ENCODE results near the gene FANCI. TPM values are rescaled to one million over a fixed set of nuclear protein-coding genes. Genes with fewer than 3 reads are reported as not detected.
"Not testable (repeated sequence)": the region's sequence is repeated elsewhere in the genome, so short reads cannot be mapped to it uniquely, and the experiment has no call there.

The FANCI gene
- total and polyA plus RNA-seq, 5 donors = 1.1 to 4.6 (median 4.0) TPM

DNA sequence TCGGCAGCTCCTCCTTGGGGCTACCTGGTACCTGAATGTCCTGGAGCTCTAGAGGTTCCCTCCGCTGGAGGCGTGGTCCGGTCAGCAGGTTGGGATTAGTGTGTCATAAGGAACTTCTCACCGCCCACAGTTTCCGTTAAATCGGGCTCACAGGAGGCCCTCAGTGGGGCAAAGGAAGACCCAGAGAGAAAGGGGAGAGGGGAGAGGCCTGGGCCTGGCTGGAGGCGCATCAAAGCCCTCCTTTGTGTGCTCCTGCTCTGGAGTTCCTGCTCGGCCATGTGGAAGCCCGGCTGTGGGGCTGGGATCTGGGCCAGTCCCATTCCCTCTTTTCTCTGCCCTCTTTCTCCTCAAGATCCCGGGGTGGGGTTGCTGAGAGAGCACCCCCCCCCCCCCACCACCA is 22.2 kb upstream of the FANCI start, which contains the start of gene RLBP1:
TSS of gene RLBP1 (minus strand) at position 37 of the 400 bp plus-strand sequence. CDS start 2,604 bp downstream, outside the sequence.
- Histone ChIP-seq H3K4me3 (ENCODE audit: low read length) (no peak within 1 kb of the TSS), H3K27ac (ENCODE audit: low read length) (no peak within 1 kb of the TSS), H3K27me3 (ENCODE audit: control insufficient read depth, insufficient read depth) (no peaks in the 10 kb centered on the region), H3K4me1 (ENCODE audit: control insufficient read depth, insufficient read depth, low read length) (no peaks in the 10 kb centered on the region), H3K9me3 (ENCODE audit: control insufficient read depth, low read length) (no peaks in the 10 kb centered on the region)
- DNase-seq = peak in 1 of 3 donors; percentile 48
- 66% methylated on average over 11 of the region's 11 CpGs for WGBS
- intact Hi-C loops (cut with DNase I) = no loop called here
- no peak for ATAC-seq

- Histone ChIP-seq H3K9me3 (ENCODE audit: control insufficient read depth, low read length) (no peaks in the 10 kb centered on the region), H3K4me1 (ENCODE audit: control insufficient read depth, insufficient read depth, low read length) (no peaks in the 10 kb centered on the region), H3K4me3 (ENCODE audit: low read length) (no peak overlapping the region), H3K27me3 (ENCODE audit: control insufficient read depth, insufficient read depth) (no peaks in the 10 kb centered on the region), H3K27ac (ENCODE audit: low read length) (no peak overlapping the region)
- DNase-seq (no peak), ATAC-seq (no peak)
- intact Hi-C loops (cut with DNase I) = no loop called here
- 92% methylated on average over 5 of the region's 5 CpGs for WGBS
Observed at GRCh38 chr15:89225588-89225987, 18.2 kb upstream of the FANCI start.

- Histone ChIP-seq H3K9me3 (ENCODE audit: control insufficient read depth, low read length) (no peaks in the 10 kb centered on the region), H3K4me1 (ENCODE audit: control insufficient read depth, insufficient read depth, low read length) (no peaks in the 10 kb centered on the region), H3K27ac (ENCODE audit: low read length) (no peak overlapping the region), H3K27me3 (ENCODE audit: control insufficient read depth, insufficient read depth) (no peaks in the 10 kb centered on the region), H3K4me3 (ENCODE audit: low read length) (no peak overlapping the region)
- DNase-seq (no peak), ATAC-seq (no peak)
- intact Hi-C loops (cut with DNase I) = no loop called here
- WGBS = 78% methylated on average over 14 of the region's 14 CpGs
Observed at GRCh38 chr15:89226359-89227221, 17.2 kb upstream of the FANCI start.

GRCh38 chr15:89227425-89227824 is 16.4 kb upstream of the FANCI start:
- H3K27ac ChIP-seq (ENCODE audit: low read length) = no peak overlapping the region
- H3K27me3 ChIP-seq (ENCODE audit: control insufficient read depth, insufficient read depth) = no peaks in the 10 kb centered on the region
- no peak for ATAC-seq
- H3K4me1 ChIP-seq (ENCODE audit: control insufficient read depth, insufficient read depth, low read length) = no peaks in the 10 kb centered on the region
- intact Hi-C loops (cut with DNase I) = no loop called here
- no peak for DNase-seq
- H3K4me3 ChIP-seq (ENCODE audit: low read length) = no peak overlapping the region
- 71% methylated on average over 7 of the region's 7 CpGs for WGBS
- no peaks in the 10 kb centered on the region for H3K9me3 ChIP-seq (ENCODE audit: control insufficient read depth, low read length)

DNA sequence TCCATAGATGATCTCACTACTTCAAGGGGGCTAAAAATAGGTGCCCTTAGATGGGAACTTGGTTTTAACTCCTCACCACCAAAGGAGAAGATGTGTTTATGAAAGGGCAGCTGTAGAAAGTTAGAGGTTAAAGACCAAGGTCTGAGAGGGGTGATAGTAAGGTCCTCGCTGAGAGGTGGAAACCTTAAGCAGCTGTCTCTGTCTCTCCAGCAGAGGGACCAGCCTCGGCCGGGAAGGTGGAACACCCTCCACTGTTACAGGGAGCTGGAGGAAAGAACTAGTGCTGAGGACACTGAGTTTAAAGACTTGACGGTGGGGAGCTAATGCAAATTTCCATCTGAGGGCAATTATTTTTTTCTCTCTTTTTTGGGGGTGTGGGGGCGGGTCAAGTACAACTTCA is 13.5 kb upstream of the FANCI start:
- WGBS = 29% methylated on average over 5 of the region's 5 CpGs
- intact Hi-C loops (cut with DNase I) = no loop called here
- ATAC-seq (no peak), DNase-seq (no peak)
- no peak overlapping the region for H3K27ac ChIP-seq (ENCODE audit: low read length)
- H3K4me1 ChIP-seq (ENCODE audit: control insufficient read depth, insufficient read depth, low read length) = no peaks in the 10 kb centered on the region
- no peak overlapping the region for H3K4me3 ChIP-seq (ENCODE audit: low read length)
- H3K27me3 ChIP-seq (ENCODE audit: control insufficient read depth, insufficient read depth) = no peaks in the 10 kb centered on the region
- H3K9me3 ChIP-seq (ENCODE audit: control insufficient read depth, low read length) = no peaks in the 10 kb centered on the region

- DNase-seq (no peak), ATAC-seq (no peak)
- H3K27ac ChIP-seq (ENCODE audit: low read length) = no peak overlapping the region
- H3K9me3 ChIP-seq (ENCODE audit: control insufficient read depth, low read length) = no peaks in the 10 kb centered on the region
- no peak overlapping the region for H3K4me3 ChIP-seq (ENCODE audit: low read length)
- intact Hi-C loops (cut with DNase I) = no loop called here
- no peaks in the 10 kb centered on the region for H3K4me1 ChIP-seq (ENCODE audit: control insufficient read depth, insufficient read depth, low read length)
- no peaks in the 10 kb centered on the region for H3K27me3 ChIP-seq (ENCODE audit: control insufficient read depth, insufficient read depth)
Observed at GRCh38 chr15:89231832-89232231, 11.9 kb upstream of the FANCI start.

- intact Hi-C loops (cut with DNase I); H3K27ac ChIP-seq (ENCODE audit: low read length); H3K4me3 ChIP-seq (ENCODE audit: low read length); H3K9me3 ChIP-seq (ENCODE audit: control insufficient read depth, low read length); H3K4me1 ChIP-seq (ENCODE audit: control insufficient read depth, insufficient read depth, low read length); ATAC-seq; DNase-seq; H3K27me3 ChIP-seq (ENCODE audit: control insufficient read depth, insufficient read depth): not testable (repeated sequence)
- 90% methylated on average over 12 of the region's 12 CpGs for WGBS
Observed at GRCh38 chr15:89239883-89240810, 3.6 kb upstream of the FANCI start.

- peak overlapping the region; percentile 51 for H3K4me3 ChIP-seq (ENCODE audit: low read length)
- peaks cover 2% of the 10 kb centered on the region for H3K4me1 ChIP-seq (ENCODE audit: control insufficient read depth, insufficient read depth, low read length)
- no peaks in the 10 kb centered on the region for H3K9me3 ChIP-seq (ENCODE audit: control insufficient read depth, low read length)
- WGBS = 27% methylated on average over 20 of the region's 20 CpGs
- H3K27ac ChIP-seq (ENCODE audit: low read length) = no peak overlapping the region
- DNase-seq (peak; percentile 19 to 52 (median 42)), ATAC-seq (peak; percentile 40 to 46)
- H3K27me3 ChIP-seq (ENCODE audit: control insufficient read depth, insufficient read depth) = no peaks in the 10 kb centered on the region
- intact Hi-C loops (cut with DNase I) = no loop called here
Observed at GRCh38 chr15:89243046-89243690, 611 bp upstream of the FANCI start.

DNA sequence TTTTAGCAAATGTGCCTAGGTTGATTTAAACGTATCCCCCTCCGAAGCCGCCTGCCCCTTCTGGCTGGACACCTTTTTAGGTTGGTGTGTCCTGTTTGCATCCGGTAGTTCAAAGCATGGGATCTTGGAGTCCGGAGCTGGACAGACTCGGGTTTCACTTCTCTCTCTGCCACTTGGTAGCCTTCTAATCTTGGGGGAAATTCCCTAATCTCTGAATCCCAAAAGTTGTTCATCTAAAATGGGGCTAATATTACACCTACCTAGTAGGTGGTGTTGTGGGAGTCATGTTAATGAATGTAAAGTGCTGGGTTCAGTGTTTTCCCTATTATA is 760 bp downstream of the FANCI start:
- ATAC-seq (no peak), DNase-seq (no peak)
- Histone ChIP-seq H3K4me1 (ENCODE audit: control insufficient read depth, insufficient read depth, low read length) (peaks cover 2% of the 10 kb centered on the region), H3K27me3 (ENCODE audit: control insufficient read depth, insufficient read depth) (no peaks in the 10 kb centered on the region), H3K27ac (ENCODE audit: low read length) (no peak overlapping the region), H3K4me3 (ENCODE audit: low read length) (peak overlapping the region; percentile 51), H3K9me3 (ENCODE audit: control insufficient read depth, low read length) (no peaks in the 10 kb centered on the region)
- intact Hi-C loops (cut with DNase I) = no loop called here
- WGBS = 1% methylated on average over 6 of the region's 6 CpGs

- ATAC-seq = no peak
- Histone ChIP-seq H3K4me3 (ENCODE audit: low read length) (no peak overlapping the region), H3K27ac (ENCODE audit: low read length) (no peak overlapping the region), H3K27me3 (ENCODE audit: control insufficient read depth, insufficient read depth) (no peaks in the 10 kb centered on the region), H3K9me3 (ENCODE audit: control insufficient read depth, low read length) (no peaks in the 10 kb centered on the region), H3K4me1 (ENCODE audit: control insufficient read depth, insufficient read depth, low read length) (peaks cover 2% of the 10 kb centered on the region)
- WGBS = 66% methylated on average over 2 of the region's 2 CpGs
- DNase-seq = no peak
- intact Hi-C loops (cut with DNase I) = no loop called here
Observed at GRCh38 chr15:89247446-89247845, 3.7 kb downstream of the FANCI start.

- 97% methylated on average over 2 of the region's 2 CpGs for WGBS
- no peak for ATAC-seq
- intact Hi-C loops (cut with DNase I) = no loop called here
Observed at GRCh38 chr15:89248584-89248983, 4.8 kb downstream of the FANCI start.

More at GRCh38 chr15:89248584-89248983, 4.8 kb downstream of the FANCI start:
- Histone ChIP-seq H3K27ac (ENCODE audit: low read length) (no peak overlapping the region), H3K27me3 (ENCODE audit: control insufficient read depth, insufficient read depth) (no peaks in the 10 kb centered on the region), H3K9me3 (ENCODE audit: control insufficient read depth, low read length) (no peaks in the 10 kb centered on the region), H3K4me1 (ENCODE audit: control insufficient read depth, insufficient read depth, low read length) (peaks cover 2% of the 10 kb centered on the region), H3K4me3 (ENCODE audit: low read length) (no peak overlapping the region)
- DNase-seq = no peak
